SK-N-SH treated with all-trans-retinoic acid at 6 μM for 48 hours (cell line): Measurements from ENCODE around the gene RPA1.

Experiments
- GLIS3 ChIP-seq: fragments of 250-450 bp; sonication (Bioruptor Pico); IDR thresholded peaks from 2 replicates; pipeline ENCODE4 v1.5.0; 2020; ENCODE audit warnings: mild to moderate bottlenecking, moderate library complexity
- ISL1 ChIP-seq: fragments of 250-450 bp; sonication (Bioruptor Pico); IDR thresholded peaks from 2 replicates; pipeline ENCODE4 v2.1.2; 2022; ENCODE audit warnings: mild to moderate bottlenecking, moderate library complexity
- RARB ChIP-seq: fragments of 250-450 bp; sonication (Bioruptor Pico); IDR thresholded peaks from 2 replicates; pipeline ENCODE4 v1.8.0; 2021; ENCODE audit warnings: mild to moderate bottlenecking, moderate library complexity
- TCF4 ChIP-seq: fragments of 250-450 bp; sonication (Bioruptor Pico); IDR thresholded peaks from 2 replicates; pipeline ENCODE4 v1.8.0; 2021; ENCODE audit warnings: mild to moderate bottlenecking, moderate library complexity, borderline replicate concordance
- ZC3H10 ChIP-seq: fragments of 250-450 bp; sonication (Bioruptor Pico); IDR thresholded peaks from 2 replicates; pipeline ENCODE4 v1.5.1; 2021; ENCODE audit warnings: mild to moderate bottlenecking, moderate library complexity
- ZFP3 ChIP-seq: fragments of 250-450 bp; sonication (Bioruptor Pico); IDR thresholded peaks from 2 replicates; pipeline ENCODE4 v1.5.0; 2020; ENCODE audit warnings: mild to moderate bottlenecking, moderate library complexity
- ZFP30 ChIP-seq: fragments of 450-650 bp; formaldehyde crosslinking; IDR thresholded peaks from 2 replicates; pipeline ENCODE4 v1.5.0; 2022; ENCODE audit warnings: mild to moderate bottlenecking, moderate library complexity
- ZNF70 ChIP-seq: fragments of 450-650 bp; formaldehyde crosslinking; IDR thresholded peaks from 2 replicates; pipeline ENCODE4 v1.5.0; 2020; ENCODE audit warnings: mild to moderate bottlenecking, moderate library complexity
- TF ChIP-seq, protein P1 (sequence below): fragments of 250-450 bp; sonication (Bioruptor Pico); IDR thresholded peaks from 2 replicates; pipeline ENCODE4 v1.5.1; 2020; ENCODE audit warnings: low read depth, mild to moderate bottlenecking, moderate library complexity
- TF ChIP-seq, protein P2 (sequence below): fragments of 250-450 bp; sonication (Bioruptor Pico); IDR thresholded peaks from 2 replicates; pipeline ENCODE4 v1.8.0; 2020; ENCODE audit warnings: mild to moderate bottlenecking, moderate library complexity, borderline replicate concordance

DNA sequence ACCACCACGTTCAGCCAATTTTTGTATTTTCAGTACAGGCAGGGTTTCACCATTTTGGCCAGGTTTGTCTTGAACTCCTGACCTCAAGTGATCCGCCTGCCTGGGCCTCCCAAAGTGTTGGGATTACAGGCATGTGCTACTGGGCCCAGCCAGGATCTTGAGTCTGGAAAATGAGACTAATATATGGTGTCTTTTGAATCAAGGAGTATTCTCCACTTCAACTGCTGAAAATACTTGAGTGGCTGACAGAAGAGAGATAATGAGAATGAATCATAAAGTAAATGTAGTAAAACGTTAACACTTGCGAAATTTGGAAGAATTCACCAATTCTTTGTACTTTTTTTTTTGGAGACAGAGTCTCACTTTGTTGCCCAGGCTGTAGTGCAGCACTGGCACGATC, 16.7 kb upstream of the RPA1 start:
- TF ChIP-seq, protein P1, sequence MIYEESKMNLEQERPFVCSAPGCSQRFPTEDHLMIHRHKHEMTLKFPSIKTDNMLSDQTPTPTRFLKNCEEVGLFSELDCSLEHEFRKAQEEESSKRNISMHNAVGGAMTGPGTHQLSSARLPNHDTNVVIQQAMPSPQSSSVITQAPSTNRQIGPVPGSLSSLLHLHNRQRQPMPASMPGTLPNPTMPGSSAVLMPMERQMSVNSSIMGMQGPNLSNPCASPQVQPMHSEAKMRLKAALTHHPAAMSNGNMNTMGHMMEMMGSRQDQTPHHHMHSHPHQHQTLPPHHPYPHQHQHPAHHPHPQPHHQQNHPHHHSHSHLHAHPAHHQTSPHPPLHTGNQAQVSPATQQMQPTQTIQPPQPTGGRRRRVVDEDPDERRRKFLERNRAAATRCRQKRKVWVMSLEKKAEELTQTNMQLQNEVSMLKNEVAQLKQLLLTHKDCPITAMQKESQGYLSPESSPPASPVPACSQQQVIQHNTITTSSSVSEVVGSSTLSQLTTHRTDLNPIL (CRISPR knock-in tag) = no peak
- no peak for TF ChIP-seq TCF4 (CRISPR knock-in tag)
- TF ChIP-seq ZFP30 (CRISPR knock-in tag) = no peak
- no peak for TF ChIP-seq ISL1
- TF ChIP-seq, protein P2, sequence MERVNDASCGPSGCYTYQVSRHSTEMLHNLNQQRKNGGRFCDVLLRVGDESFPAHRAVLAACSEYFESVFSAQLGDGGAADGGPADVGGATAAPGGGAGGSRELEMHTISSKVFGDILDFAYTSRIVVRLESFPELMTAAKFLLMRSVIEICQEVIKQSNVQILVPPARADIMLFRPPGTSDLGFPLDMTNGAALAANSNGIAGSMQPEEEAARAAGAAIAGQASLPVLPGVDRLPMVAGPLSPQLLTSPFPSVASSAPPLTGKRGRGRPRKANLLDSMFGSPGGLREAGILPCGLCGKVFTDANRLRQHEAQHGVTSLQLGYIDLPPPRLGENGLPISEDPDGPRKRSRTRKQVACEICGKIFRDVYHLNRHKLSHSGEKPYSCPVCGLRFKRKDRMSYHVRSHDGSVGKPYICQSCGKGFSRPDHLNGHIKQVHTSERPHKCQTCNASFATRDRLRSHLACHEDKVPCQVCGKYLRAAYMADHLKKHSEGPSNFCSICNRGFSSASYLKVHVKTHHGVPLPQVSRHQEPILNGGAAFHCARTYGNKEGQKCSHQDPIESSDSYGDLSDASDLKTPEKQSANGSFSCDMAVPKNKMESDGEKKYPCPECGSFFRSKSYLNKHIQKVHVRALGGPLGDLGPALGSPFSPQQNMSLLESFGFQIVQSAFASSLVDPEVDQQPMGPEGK (CRISPR knock-in tag) = no peak
- TF ChIP-seq ZC3H10 (CRISPR knock-in tag) = no peak
- TF ChIP-seq ZFP3 (CRISPR knock-in tag) = no peak
- TF ChIP-seq RARB (CRISPR knock-in tag) = no peak
- TF ChIP-seq GLIS3 (CRISPR knock-in tag) = no peak
- no peak for TF ChIP-seq ZNF70 (CRISPR knock-in tag)
